ENCODE results near the gene MAP1B.
"Not testable (repeated sequence)": the region's sequence is repeated elsewhere in the genome, so short reads cannot be mapped to it uniquely, and the experiment has no call there.

MAP1B gene

GRCh38 chr5:72166070-72166979 is 59.0 kb downstream of the MAP1B start:
- DNase-seq: peak; percentile 86

- no peak for DNase-seq
Measured at GRCh38 chr5:72167257-72167656, 60.0 kb downstream of the MAP1B start.

GRCh38 chr5:72167804-72168203 is 60.5 kb downstream of the MAP1B start:
- DNase-seq: no peak

DNA sequence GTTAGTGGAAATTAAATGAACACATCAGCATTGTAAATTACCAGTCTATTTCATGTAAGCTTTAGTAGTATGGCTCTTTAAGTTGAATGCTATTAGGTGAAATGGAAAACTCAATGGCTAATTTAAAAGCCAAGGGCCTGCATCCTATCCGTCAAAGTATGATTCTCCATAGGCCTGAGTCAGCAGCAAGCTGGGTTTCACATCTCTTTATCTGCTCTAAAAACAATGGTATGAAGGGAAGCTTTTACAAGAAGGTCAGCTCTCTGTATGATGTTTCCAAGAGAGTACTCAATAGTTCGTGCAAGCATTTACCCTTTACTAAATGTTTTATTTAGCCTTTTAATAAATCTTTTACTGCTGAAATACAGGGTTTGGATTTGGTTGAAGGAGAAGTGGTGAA is 62.8 kb downstream of the MAP1B start:
- DNase-seq: no peak

DNA sequence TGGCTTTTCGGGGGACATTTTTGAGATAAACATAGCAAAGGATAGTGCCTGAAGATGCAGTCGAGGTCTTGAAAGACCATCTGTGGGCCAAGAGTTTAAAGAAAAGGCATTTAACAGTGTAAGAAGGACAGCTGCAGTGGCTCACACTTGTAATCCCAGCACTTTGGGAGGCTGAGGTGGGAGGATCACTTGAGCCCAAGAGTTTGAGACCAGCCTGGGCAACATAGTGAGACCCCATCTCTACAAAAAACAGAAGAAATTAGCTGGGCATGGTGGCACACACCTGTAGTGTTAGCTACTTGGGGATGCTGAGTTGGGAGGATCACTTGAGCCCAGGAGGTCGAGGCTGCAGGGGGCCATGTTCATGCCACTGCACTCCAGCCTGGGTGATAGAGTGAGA is 63.9 kb downstream of the MAP1B start:
- not testable (repeated sequence) for DNase-seq

- no peak for DNase-seq
Measured at GRCh38 chr5:72171667-72172066, 64.4 kb downstream of the MAP1B start.

- DNase-seq: peak; percentile 58
Measured at GRCh38 chr5:72172786-72173185, 65.5 kb downstream of the MAP1B start.

DNA sequence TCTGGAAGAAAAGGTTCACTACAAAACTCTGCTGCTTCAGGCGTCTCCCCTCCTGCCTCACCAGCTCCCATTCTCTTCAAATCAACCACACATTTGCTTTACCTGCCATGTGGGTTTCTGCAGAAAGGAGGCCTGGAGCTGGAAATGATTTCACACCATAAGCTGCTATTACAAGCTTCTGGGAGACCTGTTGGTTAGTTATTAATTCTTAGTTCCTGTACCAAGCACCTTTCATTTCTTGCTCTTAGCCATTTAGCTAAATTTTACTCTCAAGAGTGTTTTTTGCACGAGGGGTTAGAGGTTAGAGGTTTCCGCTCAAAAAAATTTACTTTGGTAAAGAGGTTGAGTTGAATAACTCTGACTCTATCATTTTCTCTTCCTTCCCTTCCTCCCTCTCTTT is 70.3 kb downstream of the MAP1B start:
- no peak for DNase-seq

DNA sequence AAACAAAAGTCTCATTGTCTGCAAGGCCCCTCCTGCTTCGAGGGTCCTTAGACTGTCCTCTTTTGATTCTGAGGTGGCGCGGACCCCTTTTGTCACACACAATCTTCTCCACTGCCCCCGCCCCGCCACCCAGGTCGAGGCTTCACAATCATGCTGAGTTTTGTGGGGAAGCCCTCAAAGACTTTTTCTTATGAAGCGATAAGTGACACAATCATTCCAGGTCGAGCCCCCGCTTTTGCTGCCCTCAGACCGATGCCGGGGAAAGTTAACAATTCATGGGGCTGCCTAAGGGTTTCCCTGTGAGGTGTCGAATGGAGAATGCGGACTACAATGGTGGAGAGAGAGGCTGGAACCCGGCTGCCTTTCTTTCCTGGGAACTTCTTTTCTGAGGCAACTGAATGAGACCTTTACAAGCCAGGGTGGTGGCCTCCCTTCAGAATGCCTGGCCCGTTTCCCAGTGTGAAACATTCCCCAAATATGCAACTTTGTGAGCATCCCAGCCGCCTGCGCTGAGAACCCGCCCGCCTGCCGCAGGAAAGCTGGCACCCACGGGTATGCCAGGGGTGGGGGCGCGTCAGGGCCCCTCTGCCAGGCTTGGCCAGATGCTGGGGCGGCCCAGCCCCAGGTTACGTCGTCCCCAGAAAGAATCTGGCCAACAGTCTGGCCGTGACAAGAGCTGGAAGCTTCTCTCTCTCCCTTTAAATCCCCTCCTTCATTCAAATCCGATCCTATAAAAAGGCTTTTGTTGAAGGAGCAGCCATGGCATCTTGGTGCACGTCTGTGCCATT is 71.9 kb downstream of the MAP1B start:
- peak; percentile 83 for DNase-seq

GRCh38 chr5:72179816-72180440 is 72.7 kb downstream of the MAP1B start:
- DNase-seq: peak; percentile 63

DNA sequence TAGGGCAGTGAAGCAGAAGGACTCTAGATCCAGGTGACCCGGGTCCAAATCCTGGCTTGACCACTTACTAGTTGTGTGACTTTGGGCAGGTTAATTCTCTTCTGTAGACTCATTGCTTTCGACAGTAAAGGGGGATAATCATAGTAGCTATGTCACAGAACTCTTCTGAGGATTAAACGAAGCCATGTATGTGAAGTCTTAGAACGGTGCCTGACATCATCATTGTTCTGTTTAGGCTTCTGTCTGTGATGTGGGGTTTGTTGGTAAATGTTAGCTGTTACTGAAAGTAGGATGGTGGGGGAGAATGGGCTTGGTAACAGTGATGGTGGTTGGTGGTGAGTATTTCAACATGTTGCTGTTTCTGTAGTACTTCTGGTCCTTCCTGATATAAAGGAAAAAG is 73.7 kb downstream of the MAP1B start:
- no peak for DNase-seq

GRCh38 chr5:72182686-72183085 is 75.4 kb downstream of the MAP1B start:
- DNase-seq: no peak

- peak; percentile 84 for DNase-seq
Measured at GRCh38 chr5:72183101-72183520, 75.8 kb downstream of the MAP1B start.

DNA sequence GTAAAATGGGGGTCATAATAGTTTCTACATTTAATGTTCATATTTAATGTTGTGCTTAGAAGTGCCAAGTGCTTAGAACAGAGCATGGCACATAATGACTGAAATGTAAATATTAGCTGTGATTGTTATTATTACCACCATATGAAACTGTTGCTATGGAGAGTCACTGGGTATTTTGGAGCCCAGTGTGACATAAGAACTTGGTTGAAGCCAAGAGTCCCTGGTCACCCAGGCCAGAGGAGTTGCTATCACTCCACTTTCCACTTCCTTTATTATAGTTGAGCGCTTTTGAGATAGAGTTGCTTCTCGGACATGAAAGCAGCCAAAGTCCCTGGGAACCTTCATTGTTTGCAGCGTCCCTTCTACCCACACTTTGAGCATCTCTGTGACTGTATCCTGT is 77.1 kb downstream of the MAP1B start:
- DNase-seq: no peak

DNA sequence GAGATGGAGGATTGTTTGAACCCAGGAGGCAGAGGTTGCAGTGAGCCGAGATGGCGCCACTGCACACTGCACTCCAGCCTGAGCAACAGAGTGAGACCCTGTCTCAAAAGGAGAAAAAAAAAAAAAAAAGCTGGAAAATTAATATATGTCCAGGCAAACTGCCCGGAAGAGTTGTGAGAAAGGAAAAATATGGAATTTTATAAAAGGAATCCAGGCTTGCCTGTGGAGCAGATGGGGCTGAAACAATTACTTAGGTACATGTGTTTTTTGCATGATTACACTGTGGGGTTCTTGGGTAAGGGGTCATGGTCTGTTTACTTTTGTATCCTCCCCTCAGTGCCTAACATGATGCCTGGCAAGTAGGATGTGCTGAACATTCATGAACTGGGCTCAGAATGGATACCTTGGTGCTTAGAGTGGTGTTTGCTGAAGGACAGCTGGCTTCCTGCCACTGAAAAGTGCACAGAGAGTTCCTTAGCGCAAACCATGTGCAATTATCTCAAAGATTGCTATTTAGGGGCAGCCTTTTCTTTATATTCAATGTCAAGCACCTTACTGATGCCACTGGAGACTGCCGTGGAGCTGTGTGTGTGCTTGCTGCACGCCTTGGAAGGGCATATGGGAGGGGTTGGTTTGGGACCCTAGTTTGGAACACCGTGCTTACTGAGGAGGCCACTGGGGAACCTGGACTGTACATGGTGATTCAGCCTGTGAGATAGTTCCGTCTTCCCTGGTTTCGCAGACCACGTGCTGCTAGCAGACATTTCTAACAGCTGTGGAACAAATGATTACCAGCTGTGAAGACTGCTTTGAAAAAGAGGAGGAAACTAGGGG is 78.4 kb downstream of the MAP1B start:
- DNase-seq: peak; percentile 61

- DNase-seq: no peak
Measured at GRCh38 chr5:72187388-72188075, 80.3 kb downstream of the MAP1B start.

DNA sequence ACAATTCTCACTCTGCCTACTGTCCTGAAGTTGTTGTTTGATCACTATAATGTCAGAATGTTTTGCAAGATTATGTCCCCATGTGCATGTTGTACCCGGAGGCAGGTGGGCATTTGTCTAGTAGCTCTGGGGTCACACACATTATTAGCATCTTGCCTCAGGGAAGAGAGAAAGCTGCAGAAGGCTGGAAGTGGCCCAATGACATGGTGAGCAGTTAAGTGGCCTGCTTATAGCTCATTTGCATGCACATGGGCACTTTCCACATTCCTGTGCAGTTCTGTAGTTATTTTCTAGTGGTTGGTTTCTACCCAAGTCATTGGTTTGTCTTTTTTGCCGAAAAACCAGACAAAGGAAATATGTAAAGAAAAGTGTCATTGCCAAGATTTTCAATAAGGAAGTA is 80.9 kb downstream of the MAP1B start:
- DNase-seq: no peak

- no peak for DNase-seq
Measured at GRCh38 chr5:72189146-72189545, 81.9 kb downstream of the MAP1B start.

- no peak for DNase-seq
Measured at GRCh38 chr5:72191404-72191803, 84.1 kb downstream of the MAP1B start.

DNA sequence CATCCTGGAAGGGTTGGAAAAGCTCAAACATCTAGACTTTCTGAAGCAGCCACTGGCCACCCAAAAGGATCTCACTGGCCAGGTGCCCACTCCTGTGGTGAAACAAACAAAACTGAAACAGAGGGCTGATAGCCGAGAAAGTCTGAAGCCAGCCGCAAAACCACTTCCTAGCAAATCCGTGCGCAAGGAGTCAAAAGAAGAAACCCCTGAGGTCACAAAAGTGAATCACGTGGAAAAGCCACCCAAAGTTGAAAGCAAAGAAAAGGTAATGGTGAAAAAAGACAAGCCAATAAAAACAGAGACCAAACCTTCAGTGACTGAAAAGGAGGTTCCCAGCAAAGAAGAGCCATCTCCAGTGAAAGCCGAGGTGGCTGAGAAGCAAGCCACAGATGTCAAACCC is 87.6 kb downstream of the MAP1B start:
- no peak for DNase-seq

DNA sequence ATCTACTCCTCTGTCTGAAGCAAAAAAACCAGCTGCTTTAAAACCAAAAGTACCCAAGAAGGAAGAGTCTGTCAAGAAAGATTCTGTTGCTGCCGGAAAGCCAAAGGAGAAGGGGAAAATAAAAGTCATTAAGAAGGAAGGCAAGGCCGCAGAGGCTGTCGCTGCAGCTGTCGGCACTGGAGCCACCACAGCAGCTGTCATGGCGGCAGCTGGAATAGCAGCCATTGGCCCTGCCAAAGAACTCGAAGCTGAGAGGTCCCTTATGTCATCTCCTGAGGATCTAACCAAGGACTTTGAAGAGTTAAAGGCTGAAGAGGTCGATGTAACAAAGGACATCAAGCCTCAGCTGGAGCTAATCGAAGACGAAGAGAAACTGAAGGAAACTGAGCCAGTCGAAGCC is 88.3 kb downstream of the MAP1B start:
- DNase-seq: no peak

DNA sequence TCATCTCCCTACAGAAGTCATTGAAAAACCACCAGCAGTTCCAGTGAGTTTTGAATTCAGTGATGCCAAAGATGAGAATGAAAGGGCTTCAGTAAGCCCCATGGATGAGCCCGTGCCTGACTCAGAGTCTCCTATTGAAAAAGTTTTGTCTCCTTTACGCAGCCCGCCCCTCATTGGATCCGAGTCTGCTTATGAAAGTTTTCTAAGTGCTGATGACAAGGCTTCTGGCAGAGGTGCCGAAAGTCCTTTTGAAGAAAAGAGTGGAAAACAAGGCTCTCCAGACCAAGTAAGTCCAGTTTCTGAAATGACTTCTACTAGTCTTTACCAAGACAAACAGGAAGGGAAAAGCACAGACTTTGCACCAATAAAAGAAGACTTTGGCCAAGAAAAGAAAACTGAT is 90.1 kb downstream of the MAP1B start:
- DNase-seq: no peak
